ENCODE measurements around the gene SLC17A8.
"Not testable (repeated sequence)": the region's sequence is repeated elsewhere in the genome, so short reads cannot be mapped to it uniquely, and the experiment has no call there.

SLC17A8 gene

DNA sequence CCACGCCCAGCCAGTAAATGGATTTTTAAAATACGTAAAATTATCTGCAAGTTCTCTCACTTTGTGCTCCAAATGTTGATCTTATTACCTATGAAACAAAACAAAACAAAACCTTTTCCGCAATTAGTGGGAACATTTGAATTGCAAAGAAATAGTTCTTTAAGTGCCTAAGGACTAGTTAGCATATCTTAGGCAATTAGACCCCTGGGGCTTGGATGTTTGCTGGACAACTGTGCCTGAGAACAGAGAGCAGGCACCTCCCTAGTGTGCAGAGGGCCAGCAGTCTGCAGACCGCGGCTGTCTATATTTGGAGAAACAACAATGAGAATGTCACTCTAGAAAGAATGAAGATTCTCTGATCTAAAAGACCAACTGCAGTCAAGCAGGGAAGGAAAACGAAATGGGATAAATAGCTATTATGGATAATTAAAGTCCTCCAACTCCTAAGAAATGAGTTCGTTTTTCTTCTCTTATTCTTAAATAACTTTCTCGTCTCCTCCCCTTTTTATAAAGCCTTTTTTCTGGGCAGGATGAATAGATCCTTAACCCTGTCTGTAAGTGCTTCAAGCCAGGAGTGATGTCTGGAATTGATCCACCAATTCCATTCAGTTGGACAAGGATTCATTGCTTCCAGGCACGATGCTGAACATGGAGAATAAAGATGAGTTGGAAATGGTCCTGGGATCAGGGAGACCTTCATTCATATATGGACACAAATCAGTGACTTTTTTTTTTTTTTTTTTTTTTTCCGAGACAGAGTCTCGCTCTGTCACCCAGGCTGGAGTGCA is 16.2 kb downstream of the SLC17A8 start:
- no peak for DNase-seq

- DNase-seq, result no peak
Observed at GRCh38 chr12:100375038-100375735, 18.3 kb downstream of the SLC17A8 start.

GRCh38 chr12:100376161-100376560 is 19.3 kb downstream of the SLC17A8 start:
- DNase-seq, result no peak

GRCh38 chr12:100381379-100381778 is 24.5 kb downstream of the SLC17A8 start:
- DNase-seq, result no peak

DNA sequence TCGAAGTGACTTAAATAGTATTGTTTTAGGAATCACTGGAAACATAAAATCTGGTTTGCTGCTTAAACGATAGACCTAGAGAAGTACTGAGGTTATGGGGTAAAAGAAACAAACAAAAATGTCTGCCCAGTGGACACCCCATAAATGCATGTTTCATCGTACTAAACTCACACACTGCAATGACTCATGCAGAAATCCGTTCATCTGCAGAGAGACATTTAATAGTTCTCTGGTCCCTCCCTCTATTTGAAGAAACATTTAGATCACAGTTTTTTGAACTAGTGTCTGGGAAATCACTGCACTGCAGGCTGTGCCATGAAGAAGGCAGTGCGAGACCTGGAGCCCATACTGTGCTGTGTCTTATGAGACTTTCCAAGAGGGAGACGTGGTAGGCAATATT is 25.5 kb downstream of the SLC17A8 start:
- no peak for DNase-seq

DNA sequence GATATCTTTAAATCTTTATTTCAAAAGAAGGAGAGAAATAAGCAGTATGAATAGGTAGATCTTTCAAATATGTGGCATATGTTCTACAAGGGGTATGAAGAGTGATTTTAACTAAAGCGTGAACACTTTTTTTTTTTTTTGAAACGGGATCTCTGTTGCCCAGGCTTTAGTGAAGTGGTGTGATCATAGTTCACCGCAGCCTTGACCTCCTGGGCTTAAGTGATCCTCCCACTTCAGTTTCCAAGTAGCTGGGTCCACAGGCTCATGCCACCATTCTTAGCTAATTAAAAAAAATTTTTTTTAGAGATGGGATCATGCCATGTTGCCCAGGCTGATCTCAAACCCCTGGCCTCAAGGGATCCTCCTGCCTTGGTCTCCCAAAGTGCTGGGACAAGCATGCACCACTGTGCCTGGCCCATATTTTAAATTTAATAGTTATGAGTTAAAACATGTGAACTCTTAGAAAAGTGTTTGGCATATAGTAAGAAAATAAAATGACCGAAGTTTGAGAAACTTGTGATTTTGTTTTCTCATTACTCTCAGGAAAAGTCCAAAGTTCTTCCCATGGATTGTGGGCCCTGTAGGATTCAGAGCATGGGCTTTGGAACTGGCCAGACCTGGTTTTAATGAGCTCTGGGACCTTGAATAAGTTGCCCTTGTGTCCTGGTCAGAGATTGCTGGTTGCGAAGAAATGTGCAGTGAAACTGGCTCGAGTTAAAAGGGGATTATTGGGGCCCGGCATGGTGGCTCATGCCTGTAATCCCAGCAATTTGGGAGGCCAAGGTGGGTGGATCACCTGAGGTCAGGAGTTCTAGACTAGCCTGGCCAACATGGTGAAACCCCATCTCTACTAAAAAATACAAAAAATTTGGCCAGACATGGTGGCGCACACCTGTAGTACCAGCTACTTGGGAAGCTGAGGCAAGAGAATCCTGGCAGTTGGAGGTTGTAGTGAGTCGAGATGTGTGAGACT is 27.0 kb downstream of the SLC17A8 start:
- DNase-seq, result no peak

GRCh38 chr12:100384559-100384935 is 27.7 kb downstream of the SLC17A8 start:
- DNase-seq, result no peak

DNA sequence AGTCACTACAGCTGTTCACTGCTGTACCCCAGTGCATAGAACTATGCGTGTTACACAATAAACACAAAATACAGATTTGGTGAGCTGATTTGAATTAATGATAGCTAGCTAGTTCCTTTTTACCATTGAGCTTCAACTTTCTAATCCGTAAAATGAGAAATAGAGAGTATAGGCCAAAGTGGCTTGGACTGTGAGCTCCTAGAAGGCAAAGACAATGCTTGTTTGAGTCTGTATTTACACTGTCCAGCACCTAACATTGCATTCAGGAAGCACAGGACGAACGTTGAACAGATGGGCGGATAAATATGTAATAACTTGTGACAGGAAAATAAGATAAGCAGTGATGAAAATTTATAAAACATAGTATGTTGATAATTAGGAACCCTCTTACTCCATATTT is 31.5 kb downstream of the SLC17A8 start:
- DNase-seq, result no peak

GRCh38 chr12:100391856-100392255 is 35.0 kb downstream of the SLC17A8 start:
- DNase-seq, result no peak

- DNase-seq, result no peak
Observed at GRCh38 chr12:100393200-100393599, 36.3 kb downstream of the SLC17A8 start.

DNA sequence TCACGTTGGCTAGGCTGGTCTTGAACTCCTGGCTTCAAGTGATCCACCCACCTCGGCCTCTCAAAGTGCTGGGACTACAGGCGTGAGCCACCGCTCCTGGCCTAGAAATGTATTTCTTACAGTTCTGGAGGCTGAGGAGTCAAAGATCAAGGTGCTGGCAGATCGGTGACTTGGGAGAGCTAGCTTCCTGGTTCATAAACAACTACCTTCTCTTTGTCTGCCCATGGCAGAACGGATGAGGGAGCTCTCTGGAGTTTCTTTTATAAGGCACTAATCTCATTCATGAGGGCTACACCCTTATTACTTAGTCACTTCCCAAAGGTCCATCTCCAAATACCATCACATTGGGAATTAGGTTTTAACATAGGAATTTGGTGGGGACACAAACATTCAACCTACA is 38.9 kb downstream of the SLC17A8 start:
- no peak for DNase-seq

GRCh38 chr12:100398307-100398706 is 41.4 kb downstream of the SLC17A8 start:
- DNase-seq, result no peak

GRCh38 chr12:100399095-100399494 is 42.2 kb downstream of the SLC17A8 start:
- DNase-seq, result no peak

- no peak for DNase-seq
Observed at GRCh38 chr12:100401660-100402059, 44.8 kb downstream of the SLC17A8 start.

DNA sequence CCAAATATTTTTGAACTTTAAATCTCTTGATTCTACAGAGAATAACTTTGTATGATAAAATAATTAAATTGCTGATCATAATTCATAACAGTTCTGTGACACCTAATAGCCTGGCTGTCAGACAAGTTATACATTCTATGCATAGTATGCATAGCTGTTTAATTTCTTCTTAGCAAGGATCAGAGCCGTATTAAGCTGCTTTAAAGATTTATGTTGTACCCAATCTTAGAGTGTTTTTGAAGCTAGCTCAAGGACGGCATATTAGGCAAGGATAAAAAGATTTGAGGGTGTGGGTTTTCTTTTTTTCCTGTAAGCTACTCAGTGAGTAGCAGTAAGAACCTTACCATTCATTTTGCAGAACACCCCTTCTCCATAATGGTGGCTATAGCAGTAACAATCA is 45.9 kb downstream of the SLC17A8 start:
- no peak for DNase-seq

DNA sequence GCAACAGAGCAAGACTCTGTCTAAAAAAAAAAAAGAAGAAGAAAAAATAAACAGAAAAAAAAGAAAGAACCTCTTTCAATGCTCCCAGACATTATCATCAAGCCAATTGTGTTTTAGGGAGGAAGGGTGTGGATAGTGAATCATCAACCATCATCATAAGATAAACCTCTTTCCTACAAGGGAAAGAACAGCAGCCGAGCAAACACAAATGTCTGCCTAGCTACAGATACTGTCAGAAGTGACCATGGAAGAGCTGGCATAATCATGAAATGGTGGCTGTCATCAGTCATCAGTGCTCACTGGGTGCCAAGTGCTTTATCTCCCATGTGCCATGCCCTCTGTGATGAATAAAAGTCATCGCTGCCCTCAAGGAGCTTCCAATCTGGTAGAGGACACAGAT is 46.6 kb downstream of the SLC17A8 start:
- DNase-seq, result no peak

DNA sequence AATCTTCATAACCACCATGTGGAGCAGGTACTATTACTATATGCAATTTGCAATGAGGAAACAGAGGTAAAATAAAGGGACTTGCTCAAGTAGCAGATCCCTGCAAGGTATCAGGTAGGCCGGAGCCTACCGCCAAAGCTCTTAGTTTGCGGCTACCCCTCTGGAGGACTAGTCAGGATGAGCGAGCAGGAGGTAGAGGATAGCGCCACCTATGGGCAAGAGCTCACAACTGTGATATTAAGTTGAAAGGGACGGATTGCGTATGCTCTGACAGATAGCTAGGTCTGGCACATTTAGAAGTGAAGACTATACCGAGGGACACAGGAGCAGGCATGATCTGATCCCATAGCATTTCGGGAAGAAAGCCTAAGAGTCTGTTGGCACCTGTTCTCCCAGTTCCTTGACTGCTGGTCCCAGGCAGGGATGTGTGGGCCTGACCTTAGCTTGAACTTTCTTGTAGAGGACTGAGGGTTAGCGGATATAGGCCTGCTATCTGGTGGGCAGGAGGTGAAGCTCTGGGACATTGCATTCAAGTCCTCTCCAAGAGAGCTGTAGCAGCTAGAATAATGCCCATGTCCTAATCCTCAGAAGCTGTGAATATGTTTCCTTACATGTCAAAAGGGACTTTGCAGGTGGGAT is 48.0 kb downstream of the SLC17A8 start:
- DNase-seq, result no peak

DNA sequence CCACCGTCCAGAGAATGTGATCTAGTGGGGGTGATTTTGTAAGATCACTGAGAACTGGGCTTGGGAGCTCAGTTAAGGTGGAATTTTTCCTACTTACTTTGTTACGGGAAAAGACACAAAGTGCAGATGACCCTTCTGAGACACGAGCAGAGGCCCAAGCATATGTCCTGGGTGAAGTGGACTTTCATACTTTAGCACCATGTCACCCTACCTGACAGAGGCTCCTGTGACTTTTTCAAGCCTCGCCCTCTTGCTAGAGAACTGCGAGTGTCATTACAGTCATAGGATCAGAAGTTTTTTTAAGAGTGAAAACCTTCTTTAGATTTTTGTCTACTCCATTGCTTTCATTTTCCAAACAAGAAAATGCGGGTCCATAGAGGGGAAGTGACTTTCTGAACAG is 56.1 kb downstream of the SLC17A8 start:
- no peak for DNase-seq

GRCh38 chr12:100414739-100415138 is 57.9 kb downstream of the SLC17A8 start:
- no peak for DNase-seq

DNA sequence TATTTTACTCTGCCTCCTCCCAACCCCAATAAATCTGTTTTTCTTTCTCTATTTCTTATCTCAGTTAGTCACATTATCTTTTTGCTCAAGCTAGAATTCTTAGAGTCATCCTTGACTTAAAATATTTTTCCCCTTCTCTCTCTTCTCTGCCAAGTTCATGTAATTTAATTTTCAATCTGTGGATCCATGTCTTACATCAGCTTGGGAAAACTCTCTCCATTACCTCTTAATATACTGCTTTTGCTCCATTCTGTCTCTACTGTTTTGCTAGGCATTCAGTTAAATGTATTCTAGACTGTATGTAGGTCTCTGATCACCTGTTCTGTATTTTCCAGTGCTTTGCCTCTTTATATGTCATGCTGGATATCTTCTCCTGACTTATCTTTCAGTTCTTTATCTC is 65.8 kb downstream of the SLC17A8 start:
- DNase-seq, result no peak

DNA sequence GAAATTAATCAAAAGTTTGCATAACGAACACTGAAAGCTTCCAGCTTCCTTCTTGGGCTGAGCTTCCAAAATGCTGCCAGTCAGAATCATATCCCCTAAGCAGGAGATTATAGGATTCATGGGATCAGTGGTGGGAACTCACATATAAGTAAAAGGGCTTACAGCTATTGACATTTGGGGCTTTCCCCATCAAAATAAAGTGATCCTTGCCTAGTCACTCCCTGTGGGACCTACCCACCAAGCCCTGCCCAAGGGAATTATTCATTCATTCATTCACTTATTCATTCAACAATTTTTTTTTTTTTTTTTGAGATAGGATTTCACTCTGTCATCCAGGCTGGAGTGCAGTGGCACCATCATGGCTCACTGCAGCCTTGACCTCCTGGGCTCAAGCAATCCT is 69.3 kb downstream of the SLC17A8 start:
- DNase-seq, result no peak

DNA sequence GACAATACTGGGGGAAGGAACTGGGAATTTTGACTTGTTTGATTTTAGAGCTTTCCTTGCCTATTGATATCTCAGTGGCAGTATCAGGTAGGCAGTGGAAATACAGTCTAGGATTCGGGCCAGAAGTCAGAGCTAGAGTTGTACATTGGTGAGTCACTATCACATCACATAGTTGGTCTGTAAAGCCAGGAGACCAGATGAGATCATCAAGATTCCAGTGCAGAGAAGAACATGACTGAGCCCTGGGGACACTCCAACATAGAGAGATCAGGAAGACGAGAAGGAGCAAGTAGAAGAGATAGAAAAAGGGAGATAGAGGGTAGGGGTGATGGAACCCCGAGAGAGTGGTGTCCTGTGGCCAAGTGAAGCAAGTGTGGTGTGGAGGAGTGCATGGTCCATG is 70.2 kb downstream of the SLC17A8 start:
- no peak for DNase-seq

DNA sequence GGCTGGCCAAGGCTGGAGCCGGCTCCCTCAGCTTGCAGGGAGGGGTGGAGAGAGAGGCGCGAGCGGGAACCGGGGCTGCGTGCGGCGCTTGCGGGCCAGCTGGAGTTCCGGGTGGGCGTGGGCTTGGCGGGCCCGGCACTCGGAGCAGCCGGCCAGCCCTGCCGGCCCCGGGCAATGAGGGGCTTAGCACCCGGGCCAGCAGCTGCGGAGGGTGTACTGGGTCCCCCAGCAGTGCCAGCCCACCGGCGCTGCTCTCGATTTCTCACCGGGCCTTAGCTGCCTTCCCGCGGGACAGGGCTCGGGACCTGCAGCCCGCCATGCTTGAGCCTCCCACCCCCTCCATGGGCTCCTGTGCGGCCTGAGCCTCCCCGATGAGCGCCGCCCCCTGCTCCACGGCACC is 73.4 kb downstream of the SLC17A8 start:
- not testable (repeated sequence) for DNase-seq
